Panc1 (cell line): ENCODE data around the gene RARB. TPM values are rescaled to one million over a fixed set of nuclear protein-coding genes. Genes with fewer than 3 reads are reported as not detected.

ENCODE experiments used
- ATAC-seq: fragments of 200-7000 bp; cut with Tn5 transposase; 2 replicates; pipeline ENCODE4 v1.9.1; 2020; ENCODE audit warnings: mild to moderate bottlenecking, moderate library complexity
- BruUV-seq: library from RNA; stranded (reverse); fragments of 400-500 nt; replicated peaks from 2 replicates; lab custom pipeline; 2021; lab: Mats Ljungman, UMichigan
- CTCF ChIA-PET: fragments of 300-600 bp; sonication (Branson Sonifier 250); formaldehyde crosslinking; loops from one replicate; lab custom pipeline; 2022; ENCODE audit warnings: antibody characterized with exemption; lab: Charles Lee
- POLR2A ChIA-PET: fragments of 300-600 bp; sonication (Branson Sonifier 250); formaldehyde crosslinking; loops from one replicate; lab custom pipeline; 2022; ENCODE audit warnings: antibody characterized with exemption; lab: Charles Lee
- DNase-seq: peaks from one replicate; pipeline ENCODE4 v3.0.0-alpha.2; 2010; ENCODE audit warnings: low read depth, low spot score
- H3K27ac ChIP-seq: 2 replicates; pipeline ENCODE4 v1.5.1; 2011; ENCODE audit warnings: mild to moderate bottlenecking, low read length, inconsistent platforms
- H3K27me3 ChIP-seq: fragments of 200-500 bp; sonication (Bioruptor generic); 2 replicates; pipeline ENCODE4 v1.6.0; 2014; ENCODE audit warnings: low read length, inconsistent platforms; ENCODE audit not compliant: control insufficient read depth, insufficient read depth
- H3K36me3 ChIP-seq: fragments of 200-500 bp; sonication (Bioruptor generic); 2 replicates; pipeline ENCODE4 v1.5.1; 2014; ENCODE audit warnings: inconsistent platforms, mild to moderate bottlenecking, low read length, moderate library complexity; ENCODE audit not compliant: control insufficient read depth, insufficient read depth
- H3K4me1 ChIP-seq: 2 replicates; pipeline ENCODE4 v1.5.1; 2011; ENCODE audit warnings: inconsistent platforms, mild to moderate bottlenecking, low read length, moderate library complexity; ENCODE audit not compliant: control insufficient read depth, insufficient read depth
- H3K4me3 ChIP-seq, 2 experiments: 2 replicates each; pipeline ENCODE4 v1.5.1; 2011 to 2012; ENCODE audit warnings: low read depth in 2 of 2, low read length in 2 of 2, mild to moderate bottlenecking in 2 of 2, inconsistent platforms in 1 of 2, moderate library complexity in 1 of 2
- H3K9me3 ChIP-seq: fragments of 200-500 bp; sonication (Bioruptor generic); 2 replicates; pipeline ENCODE4 v1.5.1; 2014; ENCODE audit warnings: low read depth, mild to moderate bottlenecking, inconsistent platforms, low read length, moderate library complexity; ENCODE audit not compliant: control insufficient read depth, insufficient read depth
- POLR2AphosphoS5 ChIP-seq: IDR thresholded peaks from 2 replicates; pipeline ENCODE4 v1.6.1; 2012; ENCODE audit warnings: mild to moderate bottlenecking, low read depth, low read length, moderate library complexity
- REST ChIP-seq, 2 experiments: IDR thresholded peaks; 2 replicates each; pipeline ENCODE4 v1.6.1; 2011 to 2012; ENCODE audit warnings: low read depth in 2 of 2, control low read depth in 1 of 2, low read length in 1 of 2, mild to moderate bottlenecking in 1 of 2, moderate library complexity in 1 of 2; ENCODE audit not compliant: insufficient read depth in 1 of 2
- SIN3A ChIP-seq: IDR thresholded peaks from 2 replicates; pipeline ENCODE4 v1.6.1; 2012; ENCODE audit warnings: low read depth, mild to moderate bottlenecking, low read length, moderate library complexity, borderline replicate concordance; ENCODE audit not compliant: insufficient read depth
- TCF7L2 ChIP-seq: IDR thresholded peaks from 2 replicates; pipeline ENCODE4 v1.6.1; 2011; ENCODE audit warnings: mild to moderate bottlenecking, low read depth, low read length, inconsistent platforms
- in situ Hi-C: cut with HindIII; loops from 2 replicates; pipeline ENCODE4 v1.10.0; 2016; ENCODE audit warnings: low sequenced_read_pairs, low pct_unique_long_range_greater_than_20kb
- intact Hi-C: fragments of 100-400 bp; cut with micrococcal nuclease; formaldehyde crosslinking; loops from one replicate; pipeline ENCODE4 v1.10.0; 2022; ENCODE audit not compliant: unreplicated experiment
- total RNA-seq: library from RNA; stranded (reverse); gene quantifications from one replicate; pipeline ENCODE4 v1.2.1, GENCODE V29; 2021; ENCODE audit not compliant: unreplicated experiment
- TF ChIP-seq, protein P1 (sequence below): fragments of 450-650 bp; IDR thresholded peaks from 2 replicates; pipeline ENCODE4 v1.5.1; 2017; ENCODE audit warnings: mild to moderate bottlenecking

Gene RARB
- total RNA-seq, 1 experiment from 2014 or later: not detected

DNA sequence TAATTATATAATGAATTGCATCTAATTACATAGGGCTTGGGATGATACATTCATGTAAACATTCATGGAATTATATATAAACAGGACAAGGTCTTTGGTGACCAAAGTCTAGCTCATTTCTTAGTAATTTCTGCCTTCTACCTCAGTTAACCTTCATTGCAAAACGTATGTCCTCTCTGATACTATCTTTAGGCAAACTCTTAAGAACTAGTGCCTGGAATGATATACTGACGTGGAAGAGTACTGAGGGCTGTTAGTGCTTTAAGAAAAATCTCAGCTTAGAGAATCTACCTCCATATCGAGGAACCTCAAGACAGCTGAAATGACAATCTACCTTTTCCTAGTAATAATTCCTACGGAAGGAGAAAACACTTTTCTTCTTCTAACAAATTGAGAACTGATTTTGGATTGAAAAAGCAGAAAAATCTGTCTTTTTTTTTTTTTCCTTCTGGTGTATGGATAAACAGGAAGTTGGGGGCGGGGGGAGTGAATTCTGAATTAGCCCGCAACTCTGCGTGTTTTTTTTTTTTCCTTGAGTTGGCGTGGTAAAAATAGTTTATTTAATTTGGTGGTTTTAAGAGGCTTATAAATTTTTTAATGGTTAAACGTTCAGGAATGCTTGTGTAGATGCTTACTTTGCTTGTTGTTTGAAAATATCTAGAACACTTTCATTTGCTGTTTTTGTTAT lies 43.2 kb downstream of the RARB start:
- H3K9me3 ChIP-seq: no peaks in the 10 kb centered on the region
- intact Hi-C loops: no loop called here
- BruUV-seq: no TSS peak
- H3K36me3 ChIP-seq: no peaks in the 10 kb centered on the region
- no peak for ATAC-seq
- POLR2A ChIA-PET: no interaction called here
- no peaks in the 10 kb centered on the region for H3K4me1 ChIP-seq
- CTCF ChIA-PET: no interaction called here
- TF ChIP-seq SIN3A (no peak), TCF7L2 (no peak), POLR2AphosphoS5 (no peak), REST (IDR thresholded peaks at IDR 0.05; ENCODE audit: insufficient read depth in 1 of 2, low read depth in 2 of 2, low read length in 1 of 2) (no peak)
- TF ChIP-seq, protein P1, sequence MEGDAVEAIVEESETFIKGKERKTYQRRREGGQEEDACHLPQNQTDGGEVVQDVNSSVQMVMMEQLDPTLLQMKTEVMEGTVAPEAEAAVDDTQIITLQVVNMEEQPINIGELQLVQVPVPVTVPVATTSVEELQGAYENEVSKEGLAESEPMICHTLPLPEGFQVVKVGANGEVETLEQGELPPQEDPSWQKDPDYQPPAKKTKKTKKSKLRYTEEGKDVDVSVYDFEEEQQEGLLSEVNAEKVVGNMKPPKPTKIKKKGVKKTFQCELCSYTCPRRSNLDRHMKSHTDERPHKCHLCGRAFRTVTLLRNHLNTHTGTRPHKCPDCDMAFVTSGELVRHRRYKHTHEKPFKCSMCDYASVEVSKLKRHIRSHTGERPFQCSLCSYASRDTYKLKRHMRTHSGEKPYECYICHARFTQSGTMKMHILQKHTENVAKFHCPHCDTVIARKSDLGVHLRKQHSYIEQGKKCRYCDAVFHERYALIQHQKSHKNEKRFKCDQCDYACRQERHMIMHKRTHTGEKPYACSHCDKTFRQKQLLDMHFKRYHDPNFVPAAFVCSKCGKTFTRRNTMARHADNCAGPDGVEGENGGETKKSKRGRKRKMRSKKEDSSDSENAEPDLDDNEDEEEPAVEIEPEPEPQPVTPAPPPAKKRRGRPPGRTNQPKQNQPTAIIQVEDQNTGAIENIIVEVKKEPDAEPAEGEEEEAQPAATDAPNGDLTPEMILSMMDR: no peak
- in situ Hi-C loops: no loop called here
- DNase-seq: no peak
- no peak overlapping the region for H3K27ac ChIP-seq
- H3K4me3 ChIP-seq: no peak overlapping the region
- H3K27me3 ChIP-seq: no peaks in the 10 kb centered on the region

DNA sequence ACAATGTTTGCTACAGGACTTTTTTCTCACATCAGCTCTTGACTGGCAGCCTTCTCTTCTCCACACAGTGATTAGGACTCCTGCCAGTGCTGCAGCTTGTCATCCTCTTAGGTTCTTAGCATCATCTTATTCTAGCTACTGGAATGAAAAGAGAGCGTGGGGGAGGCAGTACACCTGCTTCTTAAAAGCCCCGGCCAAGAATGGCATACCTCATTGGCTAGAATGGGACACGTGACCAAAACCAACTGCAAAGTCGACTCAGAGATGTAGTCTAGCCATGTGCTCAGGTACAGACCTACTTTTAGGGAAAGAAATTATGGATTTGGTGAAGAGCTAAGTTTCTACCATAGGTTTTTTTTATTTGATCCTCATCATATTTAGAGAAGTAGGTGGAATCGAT lies 44.1 kb downstream of the RARB start:
- POLR2A ChIA-PET: no interaction called here
- no peaks in the 10 kb centered on the region for H3K4me1 ChIP-seq
- no peak for ATAC-seq
- H3K4me3 ChIP-seq: no peak overlapping the region
- no peaks in the 10 kb centered on the region for H3K36me3 ChIP-seq
- no peak for DNase-seq
- TF ChIP-seq POLR2AphosphoS5 (no peak), TCF7L2 (no peak), SIN3A (no peak), REST (IDR thresholded peaks at IDR 0.05; ENCODE audit: insufficient read depth in 1 of 2, low read depth in 2 of 2, low read length in 1 of 2) (no peak)
- TF ChIP-seq, protein P1: no peak
- H3K27me3 ChIP-seq: no peaks in the 10 kb centered on the region
- H3K9me3 ChIP-seq: no peaks in the 10 kb centered on the region
- BruUV-seq: no TSS peak
- CTCF ChIA-PET: no interaction called here
- no peak overlapping the region for H3K27ac ChIP-seq
- intact Hi-C loops (no loop called here), in situ Hi-C loops (no loop called here)
